Measurements from ENCODE around the gene SRC.

GRCh38 chr20:37390503-37390890, 44.6 kb downstream of the SRC start:
- no peak for TF ChIP-seq CTCF (conservative IDR thresholded peaks at IDR 0.05; ENCODE audit: low read depth, low read length)
- no peak for TF ChIP-seq EZH2 (IDR thresholded peaks at IDR 0.05; ENCODE audit: low read length, unreplicated experiment)
- TF ChIP-seq EZH2phosphoT487 (IDR thresholded peaks at IDR 0.05; ENCODE audit: borderline replicate concordance, low read length): no peak

All from PC-3 (cell line).